Hematopoietic multipotent progenitor cell treated with erythropoietin and hydrocortisone succinate and interleukin-3 and kit ligand, for 8 days (in vitro differentiated cells): ENCODE results near the gene KRTAP10-11.
"Not testable (repeated sequence)": the region's sequence is repeated elsewhere in the genome, so short reads cannot be mapped to it uniquely, and the experiment has no call there.

ENCODE experiments used
- DNase-seq: peaks from one replicate; pipeline ENCODE4 v3.0.0-alpha.2; 2015

The KRTAP10-11 gene

DNA sequence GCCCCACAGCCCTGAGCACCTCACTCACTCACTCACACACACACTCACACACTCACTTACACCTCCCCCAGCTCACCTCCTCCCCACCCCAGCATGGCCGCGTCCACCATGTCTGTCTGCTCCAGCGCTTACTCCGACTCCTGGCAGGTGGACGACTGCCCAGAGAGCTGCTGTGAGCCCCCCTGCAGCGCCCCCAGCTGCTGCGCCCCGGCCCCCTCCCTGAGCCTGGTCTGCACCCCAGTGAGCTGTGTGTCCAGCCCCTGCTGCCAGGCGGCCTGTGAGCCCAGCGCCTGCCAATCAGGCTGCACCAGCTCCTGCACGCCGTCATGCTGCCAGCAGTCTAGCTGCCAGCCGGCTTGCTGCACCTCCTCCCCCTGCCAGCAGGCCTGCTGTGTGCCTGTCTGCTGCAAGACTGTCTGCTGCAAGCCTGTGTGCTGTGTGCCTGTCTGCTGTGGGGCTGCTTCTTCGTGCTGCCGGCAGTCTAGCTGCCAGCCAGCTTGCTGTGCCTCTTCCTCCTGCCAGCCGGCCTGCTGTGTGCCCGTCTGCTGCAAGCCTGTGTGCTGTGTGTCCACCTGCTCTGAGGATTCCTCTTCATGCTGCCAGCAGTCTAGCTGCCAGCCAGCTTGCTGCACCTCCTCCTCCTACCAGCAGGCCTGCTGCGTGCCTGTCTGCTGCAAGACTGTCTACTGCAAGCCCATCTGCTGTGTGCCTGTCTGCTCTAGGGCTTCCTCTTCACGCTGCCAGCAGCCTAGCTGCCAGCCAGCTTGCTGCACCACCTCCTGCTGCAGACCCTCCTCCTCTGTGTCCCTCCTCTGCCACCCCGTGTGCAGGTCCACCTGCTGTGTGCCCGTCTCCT, at the start of gene KRTAP10-11:
TSS of gene KRTAP10-11 (plus strand) at position 49 of the 856 bp plus-strand sequence. CDS start at position 94, 45 bp downstream.
- not testable (repeated sequence) for DNase-seq

- no peak for DNase-seq
Measured at GRCh38 chr21:44598061-44598460, 48.2 kb upstream of the KRTAP10-11 start.

DNA sequence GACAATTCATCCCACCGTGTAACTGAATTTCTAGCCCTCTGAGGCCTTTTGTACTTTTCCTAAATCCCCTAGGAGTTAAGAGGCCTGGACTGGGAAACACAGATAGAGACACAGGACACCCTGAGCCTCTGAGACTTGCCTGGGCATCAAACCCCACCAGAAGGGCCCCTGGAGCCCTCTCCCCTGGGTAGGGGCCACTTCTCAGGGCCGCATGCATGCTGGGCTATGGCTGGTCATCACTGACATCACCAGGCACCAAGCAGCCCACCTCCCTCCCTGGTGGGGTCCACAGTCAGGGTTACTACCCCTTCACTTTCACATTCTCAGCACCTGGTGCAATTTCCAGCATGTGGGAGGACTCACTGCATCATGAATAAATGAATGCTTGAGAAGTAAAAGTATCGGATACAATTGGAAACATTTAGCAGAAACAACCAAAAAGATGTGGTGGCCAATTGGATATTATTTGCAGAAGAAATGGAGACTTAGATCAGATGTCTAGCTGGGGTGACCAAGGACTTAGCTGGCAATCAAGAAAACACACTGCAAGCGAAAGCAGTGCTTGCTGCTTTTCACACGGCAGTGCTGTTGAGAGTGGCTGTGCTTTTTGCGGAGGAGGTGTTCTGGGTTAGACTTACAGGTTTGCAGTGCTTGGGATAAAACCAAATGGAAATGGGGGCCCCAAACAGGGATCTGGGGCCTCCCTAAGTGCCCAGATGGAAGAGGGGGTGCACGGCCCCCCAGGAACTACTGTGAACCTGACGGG, 46.8 kb upstream of the KRTAP10-11 start:
- no peak for DNase-seq

- not testable (repeated sequence) for DNase-seq
Measured at GRCh38 chr21:44600118-44600978, 45.9 kb upstream of the KRTAP10-11 start, which contains the start of gene KRTAP10-7. Gene KRTAP10-7 (plus strand): TSS chr21:44600597. CDS start chr21:44600622, 25 bp downstream.

DNA sequence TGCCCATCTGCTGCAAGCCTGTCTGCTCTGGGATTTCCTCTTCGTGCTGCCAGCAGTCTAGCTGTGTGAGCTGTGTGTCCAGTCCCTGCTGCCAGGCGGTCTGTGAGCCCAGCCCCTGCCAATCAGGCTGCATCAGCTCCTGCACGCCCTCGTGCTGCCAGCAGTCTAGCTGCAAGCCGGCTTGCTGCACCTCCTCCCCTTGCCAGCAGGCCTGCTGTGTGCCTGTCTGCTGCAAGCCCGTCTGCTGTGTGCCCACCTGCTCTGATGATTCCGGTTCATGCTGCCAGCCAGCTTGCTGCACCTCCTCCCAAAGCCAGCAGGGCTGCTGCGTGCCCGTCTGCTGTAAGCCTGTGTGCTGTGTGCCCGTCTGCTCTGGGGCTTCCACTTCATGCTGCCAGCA, 45.1 kb upstream of the KRTAP10-11 start:
- DNase-seq: not testable (repeated sequence)

- DNase-seq: no peak
Measured at GRCh38 chr21:44601596-44602462, 44.4 kb upstream of the KRTAP10-11 start.

DNA sequence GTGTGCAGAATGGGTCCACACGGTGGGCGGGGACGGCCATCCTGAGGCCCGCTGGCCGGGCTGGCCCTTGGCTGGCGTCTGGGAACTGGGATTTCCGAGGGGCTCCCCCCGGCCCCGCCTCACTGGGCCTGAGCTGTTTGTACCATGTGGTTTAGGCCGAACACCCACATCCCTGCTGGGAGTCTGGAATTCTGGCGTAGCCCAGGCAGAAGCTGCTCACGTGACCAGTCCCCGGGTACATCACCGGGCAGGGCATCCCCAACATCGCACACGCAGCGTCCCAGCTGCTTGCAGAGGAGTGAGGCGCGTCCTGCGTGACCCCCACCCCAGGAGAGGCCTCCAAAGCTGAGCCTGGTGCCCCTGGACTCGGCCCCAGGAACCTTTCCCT, 43.8 kb upstream of the KRTAP10-11 start:
- DNase-seq: no peak

GRCh38 chr21:44603109-44603875, 42.9 kb upstream of the KRTAP10-11 start:
- no peak for DNase-seq

- no peak for DNase-seq
Measured at GRCh38 chr21:44603911-44604310, 42.3 kb upstream of the KRTAP10-11 start.

DNA sequence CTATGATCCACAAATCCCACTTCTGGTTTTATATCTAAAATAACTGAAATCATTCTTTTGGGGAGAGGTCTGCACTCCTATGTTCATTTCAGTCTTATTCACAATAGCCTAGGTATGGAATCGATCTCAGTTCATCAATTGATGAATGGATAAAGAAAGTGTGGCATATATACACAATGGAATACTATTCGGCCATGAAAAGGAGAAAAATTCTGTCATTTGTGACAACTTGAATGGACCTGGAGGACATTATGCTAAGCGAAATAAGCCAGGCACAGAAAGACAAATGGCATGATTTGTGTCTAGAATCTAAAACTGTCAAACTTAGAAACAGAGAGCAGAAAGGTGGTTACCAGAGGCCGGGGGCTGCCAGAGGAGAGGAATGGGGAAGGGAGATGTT, 39.7 kb upstream of the KRTAP10-11 start:
- no peak for DNase-seq

DNA sequence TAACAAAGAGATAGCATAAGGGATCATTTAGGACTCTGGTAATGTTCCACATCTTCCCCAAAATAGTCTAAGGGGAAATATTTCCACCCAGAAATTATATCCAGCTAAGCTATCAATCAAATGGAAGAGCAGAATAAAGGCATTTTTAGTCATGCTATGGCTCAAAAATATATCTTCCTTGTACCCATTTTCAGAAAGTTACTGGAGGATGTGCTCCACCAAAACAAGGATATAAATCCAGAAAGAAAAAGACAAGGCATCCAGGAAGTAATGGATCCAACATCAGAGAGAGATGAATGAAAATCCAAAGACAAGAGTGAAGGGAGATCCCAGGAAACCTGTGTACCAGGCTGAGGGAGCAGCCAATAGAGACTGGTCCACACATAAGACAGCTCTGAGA, 37.0 kb upstream of the KRTAP10-11 start:
- DNase-seq: no peak

GRCh38 chr21:44610157-44610843, 35.9 kb upstream of the KRTAP10-11 start:
- not testable (repeated sequence) for DNase-seq

DNA sequence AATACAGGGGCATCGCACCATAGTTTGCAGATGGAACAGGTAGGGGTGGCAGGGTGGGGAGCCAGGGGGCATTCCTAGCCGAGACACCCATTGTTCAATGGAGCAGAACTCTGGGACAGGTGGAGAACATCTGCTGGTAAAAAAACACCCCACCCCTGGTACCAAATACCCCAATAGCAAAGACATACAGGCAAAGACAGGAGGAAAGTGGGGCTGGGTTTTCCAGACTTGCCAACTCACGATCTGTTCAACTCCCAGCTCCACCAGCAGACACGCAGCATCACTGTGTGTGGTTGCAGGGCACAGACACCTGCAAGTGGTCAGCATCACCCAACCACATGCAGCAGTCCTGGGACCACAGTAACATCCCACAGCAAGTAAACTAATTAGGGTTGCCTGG, 34.7 kb upstream of the KRTAP10-11 start:
- no peak for DNase-seq

DNA sequence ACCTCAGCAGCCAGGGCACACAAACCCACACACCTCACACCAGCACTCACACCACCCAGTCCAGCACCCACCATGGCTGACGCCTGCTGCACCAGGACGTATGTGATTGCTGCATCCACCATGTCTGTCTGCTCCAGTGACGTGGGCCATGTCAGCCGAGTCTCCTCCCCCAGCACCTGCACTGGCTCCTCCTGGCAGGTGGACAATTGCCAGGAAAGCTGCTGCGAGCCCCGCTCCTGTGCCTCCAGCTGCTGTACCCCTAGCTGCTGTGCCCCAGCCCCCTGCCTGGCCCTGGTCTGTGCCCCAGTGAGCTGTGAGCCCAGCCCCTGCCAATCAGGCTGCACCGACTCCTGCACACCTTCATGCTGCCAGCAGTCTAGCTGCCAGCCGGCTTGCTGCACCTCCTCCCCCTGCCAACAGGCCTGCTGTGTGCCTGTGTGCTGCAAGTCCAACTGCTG, 34.2 kb upstream of the KRTAP10-11 start, which contains the start of gene KRTAP10-8:
TSS of gene KRTAP10-8 (plus strand) at position 51 of the 458 bp plus-strand sequence. CDS start at position 73, 22 bp downstream.
- no peak for DNase-seq

- no peak for DNase-seq
Measured at GRCh38 chr21:44612669-44613229, 33.5 kb upstream of the KRTAP10-11 start.

- DNase-seq: no peak
Measured at GRCh38 chr21:44613386-44614155, 32.6 kb upstream of the KRTAP10-11 start.

- DNase-seq: no peak
Measured at GRCh38 chr21:44614161-44614631, 32.0 kb upstream of the KRTAP10-11 start.

DNA sequence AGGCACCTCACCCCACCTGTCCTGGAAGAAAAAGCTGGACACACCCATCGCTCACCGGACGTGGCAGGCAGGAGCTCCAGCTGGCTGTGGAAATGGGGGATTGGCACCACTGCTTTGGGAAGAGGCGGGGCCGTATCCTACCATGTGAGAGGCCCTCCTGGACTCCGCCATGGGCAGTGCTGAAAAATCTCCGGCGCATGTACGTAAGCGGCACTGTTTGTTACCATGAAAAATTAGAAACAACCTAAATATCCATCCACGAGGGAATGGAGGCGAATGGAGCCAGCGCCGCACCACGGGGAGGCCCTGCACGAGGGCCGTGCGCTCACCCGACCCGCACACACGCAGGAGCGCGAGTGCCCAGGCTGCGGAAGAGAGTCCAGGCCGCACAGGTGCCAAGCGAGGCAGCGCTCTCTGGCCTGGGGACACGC, 31.2 kb upstream of the KRTAP10-11 start:
- DNase-seq: no peak

GRCh38 chr21:44615466-44615865, 30.7 kb upstream of the KRTAP10-11 start:
- DNase-seq: no peak
